Measurements from ENCODE around the gene SARM1. TPM values are rescaled to one million over a fixed set of nuclear protein-coding genes. Genes with fewer than 3 reads are reported as not detected.

Gene SARM1
- polyA plus RNA-seq, 1 donor, result 5.3 TPM

DNA sequence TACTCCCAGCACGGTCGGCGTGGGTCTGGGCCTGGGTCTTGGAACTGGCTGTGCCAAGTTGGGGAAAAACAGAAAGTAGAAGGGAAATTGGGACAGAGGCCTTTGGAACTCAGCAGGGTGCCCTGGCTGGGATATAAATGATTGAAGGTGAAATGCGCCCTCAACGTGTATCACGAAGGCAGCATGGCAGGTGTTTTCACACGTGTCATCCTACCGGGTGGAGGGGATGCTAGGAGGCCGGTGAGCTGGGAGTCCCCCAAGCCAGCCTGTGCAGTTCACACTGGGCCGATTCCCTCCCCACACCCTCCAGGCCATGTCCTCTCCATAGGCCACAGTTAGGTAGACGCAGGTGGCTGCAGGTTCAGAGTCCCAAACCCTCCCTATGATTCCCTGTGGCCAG lies 30.0 kb upstream of the SARM1 start:
- no peak for DNase-seq (ENCODE audit: low read depth)

DNA sequence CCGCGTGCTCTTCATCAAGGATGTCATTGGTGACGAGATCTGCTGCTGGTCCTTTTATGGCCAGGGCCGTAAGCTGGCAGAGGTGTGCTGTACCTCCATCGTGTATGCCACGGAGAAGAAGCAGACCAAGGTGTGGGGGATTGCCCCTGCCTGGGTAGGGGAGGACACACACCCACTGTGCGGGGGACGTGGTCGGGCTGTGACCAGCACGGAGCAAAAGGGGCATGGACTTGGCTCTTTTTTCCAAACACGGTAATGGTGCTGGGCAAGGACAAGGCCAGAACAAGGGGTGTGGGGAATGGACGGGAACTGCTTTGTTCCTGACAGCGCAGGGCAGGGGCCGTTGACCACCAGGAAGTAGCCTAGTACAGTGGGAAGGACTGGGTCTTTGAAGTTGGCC lies 29.2 kb upstream of the SARM1 start:
- DNase-seq (ENCODE audit: low read depth), result no peak

DNA sequence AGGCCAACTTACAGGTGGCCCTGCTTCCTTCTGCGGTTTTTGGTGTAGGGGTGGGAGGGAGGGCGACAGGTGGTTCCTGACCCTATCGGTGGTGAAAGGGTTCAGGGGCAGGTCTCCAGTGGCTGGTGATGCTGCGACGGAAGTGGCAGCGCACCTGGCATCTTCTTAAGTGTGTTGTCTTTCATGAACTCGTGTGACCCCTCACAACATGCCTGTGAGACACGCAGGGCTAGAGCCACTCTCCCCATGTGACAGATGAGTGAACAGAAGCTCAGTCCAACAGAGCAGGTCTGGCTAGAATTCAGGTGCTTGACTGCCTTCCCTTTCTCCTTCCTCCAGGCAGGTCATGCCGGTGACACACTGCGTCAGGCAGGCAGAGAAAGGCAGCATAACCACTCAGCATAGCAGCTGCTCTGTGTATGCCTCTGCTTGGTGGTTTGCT lies 28.0 kb upstream of the SARM1 start:
- DNase-seq (ENCODE audit: low read depth), result no peak

DNA sequence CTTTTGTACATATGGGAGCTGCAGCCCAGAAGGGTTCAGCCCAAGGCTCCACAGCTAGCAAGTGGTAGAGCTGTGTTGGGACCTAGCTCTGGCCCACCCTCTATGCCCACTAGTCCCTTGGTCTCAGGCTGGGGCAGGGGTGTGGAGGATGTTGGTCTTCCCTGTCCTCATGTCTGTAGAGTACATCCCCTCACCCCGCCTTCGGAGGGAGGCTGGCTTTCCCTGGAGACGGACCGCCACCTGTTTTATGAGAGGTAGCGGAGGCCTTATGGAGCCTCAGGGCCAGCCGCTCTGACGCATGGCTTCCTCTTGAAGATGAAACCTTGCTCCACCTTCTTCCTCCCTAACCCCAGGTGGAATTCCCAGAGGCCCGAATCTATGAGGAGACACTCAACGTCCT lies 27.5 kb upstream of the SARM1 start:
- DNase-seq (ENCODE audit: low read depth), result no peak

DNA sequence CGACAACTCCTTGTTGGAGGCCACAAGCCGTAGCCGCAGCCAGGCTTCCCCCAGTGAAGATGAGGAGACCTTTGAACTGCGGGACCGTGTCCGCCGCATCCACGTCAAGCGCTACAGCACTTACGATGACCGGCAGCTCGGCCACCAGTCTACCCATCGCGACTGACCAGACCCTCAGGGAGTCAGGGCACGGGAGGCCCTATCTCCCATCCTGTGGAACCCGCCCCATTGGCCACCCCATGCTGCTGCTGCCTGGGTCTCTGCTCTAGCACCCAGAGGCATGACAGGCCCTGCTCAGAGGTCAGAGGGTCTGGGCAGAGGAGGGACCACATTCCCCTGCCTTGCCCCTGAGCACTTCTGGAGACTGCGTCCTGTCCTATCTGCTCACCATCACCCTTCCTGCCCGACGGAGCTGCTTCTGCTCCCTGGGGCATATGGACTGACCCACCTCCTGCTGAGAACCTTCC lies 27.0 kb upstream of the SARM1 start:
- no peak for DNase-seq (ENCODE audit: low read depth)

DNA sequence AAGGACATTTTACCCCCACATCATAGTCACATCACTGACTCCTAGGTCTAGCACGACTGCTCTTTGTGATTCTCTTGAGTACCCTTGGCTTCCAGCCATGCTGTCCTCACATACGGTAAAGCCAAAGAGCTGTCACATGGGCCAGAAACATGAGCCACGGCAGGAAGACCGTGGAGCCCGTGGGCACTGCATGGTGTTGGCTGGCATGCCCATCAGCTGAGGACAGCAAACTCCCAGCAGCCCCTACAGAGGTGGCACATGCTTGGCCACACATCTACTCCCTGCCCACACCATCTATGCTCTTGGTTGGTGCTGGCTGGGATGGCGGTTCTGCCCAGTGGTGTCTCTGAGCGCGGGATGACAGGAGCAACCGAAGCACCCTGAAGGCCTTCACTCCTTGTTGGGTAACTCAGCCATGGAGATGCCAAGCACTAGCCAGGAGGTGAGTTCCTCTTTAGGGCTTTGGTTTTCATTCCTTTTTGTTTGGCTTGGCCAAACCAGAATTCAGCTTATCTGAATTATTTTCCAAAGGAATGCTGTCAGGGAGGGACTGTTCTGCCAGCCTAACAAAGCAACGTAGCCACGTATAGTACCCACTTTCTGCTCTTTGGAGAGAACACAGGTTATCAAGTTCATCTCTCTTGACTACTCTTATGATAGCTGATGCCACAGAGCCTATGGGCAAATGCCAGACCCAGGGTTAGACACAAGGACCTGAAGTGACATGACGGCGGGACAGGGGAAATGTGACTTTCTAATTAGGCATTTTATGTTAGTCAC lies 25.9 kb upstream of the SARM1 start:
- no peak for DNase-seq (ENCODE audit: low read depth)

DNA sequence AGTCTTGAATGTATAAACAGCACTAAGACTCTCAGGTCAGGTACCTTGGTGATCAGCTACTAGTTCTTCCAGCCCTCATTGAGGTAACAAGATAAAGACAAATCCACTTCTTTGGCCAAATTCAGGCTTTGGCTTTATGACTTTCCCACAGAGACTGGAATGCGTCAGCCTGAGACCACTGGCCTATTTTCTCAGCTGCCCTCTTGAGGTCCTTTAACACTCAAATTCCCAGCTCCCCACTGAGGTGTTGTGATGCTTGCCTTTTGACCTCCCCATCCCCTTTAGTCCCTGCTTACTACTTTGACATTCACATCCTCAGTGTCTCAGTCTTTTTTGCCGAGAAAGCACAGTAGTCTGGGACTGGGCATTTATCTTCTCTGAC lies 25.3 kb upstream of the SARM1 start:
- no peak for DNase-seq (ENCODE audit: low read depth)

DNA sequence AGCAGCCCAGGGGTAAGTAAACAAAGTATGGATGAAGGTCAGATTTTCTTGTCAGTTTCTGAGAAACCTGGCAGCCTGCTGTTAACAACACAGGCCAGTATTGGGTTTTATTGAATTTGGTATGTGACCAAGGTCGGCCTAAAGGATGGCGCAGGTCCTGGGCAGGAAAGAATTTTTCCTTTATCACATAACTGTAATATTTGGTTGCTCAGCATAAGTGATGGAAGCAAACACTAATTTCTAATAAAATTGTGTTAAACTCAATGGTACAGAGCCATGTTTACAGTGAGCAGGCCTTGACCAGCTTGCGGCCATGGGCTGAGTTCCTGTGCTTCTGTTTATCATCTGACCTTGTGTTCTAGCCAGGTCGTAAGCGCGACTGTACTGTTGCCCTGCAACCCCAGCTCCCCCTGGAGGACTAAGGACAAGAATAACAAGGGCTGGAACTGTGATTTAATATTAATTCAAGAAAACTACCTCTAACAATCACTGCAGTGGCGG lies 24.7 kb upstream of the SARM1 start:
- DNase-seq (ENCODE audit: low read depth), result no peak

DNA sequence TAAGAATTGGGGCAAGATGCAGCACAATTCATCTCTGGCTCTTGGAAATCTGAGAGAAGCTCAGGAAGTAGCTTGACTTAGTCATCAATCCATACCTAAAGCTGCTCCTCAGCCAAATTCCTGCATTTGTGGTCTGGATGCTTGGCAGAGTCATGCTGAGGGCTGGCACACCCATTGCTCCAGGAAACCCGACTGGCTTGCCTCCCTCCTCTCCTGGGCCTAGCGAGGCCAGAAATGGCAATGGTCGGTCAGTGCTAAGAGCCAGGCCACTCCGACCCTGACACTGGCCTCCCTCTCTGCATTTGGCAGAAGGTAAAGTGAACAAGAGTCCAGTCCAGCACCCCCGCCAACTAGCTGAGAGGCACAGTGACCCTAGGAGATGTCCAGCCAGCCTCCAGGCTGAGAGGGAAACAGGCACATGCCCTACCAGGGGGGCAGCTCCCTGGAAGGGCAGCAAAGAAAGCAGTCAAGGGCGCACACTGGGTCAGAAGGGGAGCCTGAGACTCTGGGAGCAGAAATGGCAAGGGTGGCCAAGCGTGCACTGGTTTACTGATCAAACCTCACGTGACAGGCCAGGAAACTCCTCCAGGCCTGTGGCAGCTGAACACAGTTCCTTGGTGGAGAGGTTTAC lies 24.1 kb upstream of the SARM1 start:
- DNase-seq (ENCODE audit: low read depth), result no peak

DNA sequence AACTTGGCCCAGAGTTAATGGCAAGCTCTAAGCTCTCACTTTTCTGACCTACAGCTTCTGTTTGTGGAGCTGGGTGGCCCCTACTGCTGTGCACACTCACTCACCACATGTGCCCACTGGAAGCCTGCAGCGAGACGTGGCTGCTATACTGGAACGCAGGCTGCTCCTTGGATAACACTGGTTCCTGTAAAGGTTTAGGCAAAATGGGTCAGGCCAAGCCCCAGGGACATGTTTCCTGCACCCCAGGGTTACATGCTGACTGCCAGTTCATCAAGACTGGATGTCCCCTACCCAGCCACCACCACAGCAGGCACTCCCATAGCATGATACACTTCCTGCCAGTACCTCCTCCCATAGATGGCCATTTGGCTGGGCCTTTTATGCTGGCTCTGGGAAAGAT lies 22.5 kb upstream of the SARM1 start:
- DNase-seq (ENCODE audit: low read depth), result no peak

DNA sequence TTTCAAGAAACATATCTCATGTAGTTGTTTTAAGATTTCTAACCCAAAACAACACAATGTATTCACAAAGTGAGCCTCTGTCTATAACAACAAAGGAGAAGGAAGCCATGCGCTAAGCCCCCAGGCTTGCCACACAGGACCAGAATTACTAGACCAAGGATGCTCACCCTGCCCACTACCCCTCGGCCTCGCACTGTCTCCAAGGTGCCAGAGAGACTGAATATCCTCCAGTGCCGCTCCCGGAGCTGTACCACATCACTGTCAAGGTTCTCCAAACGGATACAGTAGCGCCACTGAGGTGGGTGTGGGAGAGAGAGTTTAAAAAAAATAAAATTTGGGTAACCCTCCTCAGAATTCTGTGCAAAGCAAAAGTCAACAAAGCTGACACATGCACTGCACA lies 21.2 kb upstream of the SARM1 start:
- DNase-seq (ENCODE audit: low read depth), result no peak

DNA sequence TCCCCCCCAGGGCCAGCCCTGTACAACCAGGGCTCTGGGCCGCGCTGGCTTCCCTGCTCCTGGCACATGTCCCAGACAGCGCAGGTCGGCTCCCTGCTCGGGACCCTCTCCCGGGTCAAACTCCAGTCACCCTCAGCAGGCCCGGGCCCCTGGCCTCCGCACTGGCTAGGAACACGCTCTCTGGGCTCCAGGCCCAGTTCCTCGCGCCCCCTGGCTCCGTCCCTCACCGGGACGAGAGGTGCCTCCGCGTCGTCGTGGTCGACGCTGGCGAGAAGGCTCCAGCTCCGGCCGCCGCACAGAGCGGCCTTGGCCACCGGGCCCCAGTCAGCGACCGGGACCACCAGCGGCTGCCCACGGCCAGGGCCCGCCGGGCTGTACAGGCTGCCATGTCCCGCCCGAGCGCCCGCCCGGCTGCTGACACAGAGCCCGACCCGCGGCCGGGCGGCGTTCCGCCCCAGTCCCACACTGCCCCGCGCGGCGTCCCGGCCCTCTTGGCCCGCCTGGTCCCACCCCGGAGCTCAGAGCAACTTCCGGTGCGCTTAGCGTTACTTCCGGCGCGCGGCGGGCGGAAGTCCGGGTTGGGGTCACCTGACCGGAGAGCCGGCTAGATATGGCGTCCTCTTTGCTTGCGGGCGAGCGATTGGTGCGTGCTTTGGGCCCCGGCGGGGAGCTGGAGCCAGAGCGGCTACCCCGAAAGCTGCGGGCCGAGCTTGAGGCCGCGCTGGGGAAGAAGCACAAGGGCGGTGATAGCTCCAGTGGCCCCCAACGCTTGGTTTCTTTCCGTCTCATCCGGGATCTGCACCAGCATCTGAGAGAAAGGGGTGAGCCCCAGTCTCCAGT lies 14.2 kb upstream of the SARM1 start, which contains the start of gene POLDIP2:
TSS of gene POLDIP2 (minus strand) at position 467 of the 840 bp plus-strand sequence. CDS start at position 388, 79 bp downstream.
- peak; percentile 83 for DNase-seq (ENCODE audit: low read depth)

DNA sequence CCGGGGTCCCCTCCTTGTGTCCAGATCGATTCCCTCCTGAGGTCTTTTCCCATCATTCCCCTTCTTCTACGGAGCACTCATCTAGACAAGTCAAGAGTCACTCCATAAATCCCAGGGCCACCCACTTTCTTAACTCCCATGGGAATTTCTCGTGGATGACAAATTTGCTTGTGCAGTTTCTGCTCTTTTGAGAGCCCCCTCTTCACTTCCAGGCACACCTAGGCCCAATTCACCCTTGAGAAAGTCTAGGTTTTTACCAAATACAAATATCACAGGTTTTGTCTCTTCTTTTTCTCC lies 13.6 kb upstream of the SARM1 start:
- no peak for DNase-seq (ENCODE audit: low read depth)

DNA sequence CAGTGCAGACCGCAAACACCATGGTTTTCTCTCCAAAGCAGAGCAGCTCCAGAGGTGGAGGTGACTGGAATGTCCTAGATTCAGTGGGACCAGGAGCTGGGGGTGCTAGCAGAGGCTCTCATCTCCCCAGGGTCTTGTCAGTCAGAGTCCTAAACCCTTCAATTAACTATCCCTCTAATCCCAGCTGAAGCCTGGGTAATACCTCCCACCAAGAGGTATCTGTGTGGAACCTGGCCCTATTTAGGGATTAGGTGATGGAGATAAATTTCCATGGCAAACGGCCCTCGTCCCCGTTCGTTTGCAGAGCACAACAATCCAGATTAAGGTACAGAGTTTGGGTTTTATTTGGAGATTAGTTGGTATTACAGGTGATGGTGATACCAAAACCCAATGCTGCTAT lies 8.3 kb upstream of the SARM1 start:
- DNase-seq (ENCODE audit: low read depth), result no peak

DNA sequence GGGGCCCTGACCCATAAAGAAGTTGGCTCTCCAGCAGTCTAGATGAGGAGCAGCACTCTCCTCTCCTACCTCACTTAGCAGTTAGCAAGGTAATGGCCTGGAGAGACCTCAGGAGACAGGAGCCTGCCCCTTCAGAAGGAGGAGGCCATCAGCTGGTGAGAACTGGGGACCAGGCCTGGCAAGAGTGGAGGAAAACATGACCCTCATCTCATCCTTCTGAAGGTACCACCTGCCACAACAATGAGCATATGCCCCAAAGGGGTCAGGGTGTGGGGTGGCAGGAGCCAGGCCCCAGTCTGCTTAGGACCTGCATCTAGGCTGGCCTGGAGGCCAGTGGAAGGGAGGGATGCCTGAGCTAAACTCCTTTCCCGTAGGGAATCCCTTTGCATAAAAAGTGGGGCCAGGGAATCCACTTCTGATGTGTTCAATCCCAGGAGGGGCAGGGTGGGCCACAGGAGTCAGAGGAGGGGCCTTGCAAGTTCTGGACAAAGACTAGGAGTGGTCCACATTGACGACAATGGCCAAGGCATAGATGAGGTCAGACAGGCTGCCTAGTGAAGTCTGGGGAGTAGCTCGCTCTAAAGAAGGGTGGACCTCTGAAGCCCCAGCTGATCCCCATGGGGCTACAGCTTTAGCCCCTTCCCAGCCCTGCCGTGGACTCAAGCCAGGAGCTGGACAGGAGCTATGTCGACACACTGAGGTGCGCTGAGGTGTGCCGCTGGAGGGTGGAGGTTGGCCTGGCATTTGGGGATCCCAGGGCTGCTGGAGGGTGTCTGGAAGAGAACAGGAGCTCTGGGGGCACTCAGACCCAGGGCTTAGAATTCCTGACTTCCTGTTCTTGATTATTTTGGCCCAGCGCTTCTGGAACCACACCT lies 7.5 kb upstream of the SARM1 start:
- no peak for DNase-seq (ENCODE audit: low read depth)

DNA sequence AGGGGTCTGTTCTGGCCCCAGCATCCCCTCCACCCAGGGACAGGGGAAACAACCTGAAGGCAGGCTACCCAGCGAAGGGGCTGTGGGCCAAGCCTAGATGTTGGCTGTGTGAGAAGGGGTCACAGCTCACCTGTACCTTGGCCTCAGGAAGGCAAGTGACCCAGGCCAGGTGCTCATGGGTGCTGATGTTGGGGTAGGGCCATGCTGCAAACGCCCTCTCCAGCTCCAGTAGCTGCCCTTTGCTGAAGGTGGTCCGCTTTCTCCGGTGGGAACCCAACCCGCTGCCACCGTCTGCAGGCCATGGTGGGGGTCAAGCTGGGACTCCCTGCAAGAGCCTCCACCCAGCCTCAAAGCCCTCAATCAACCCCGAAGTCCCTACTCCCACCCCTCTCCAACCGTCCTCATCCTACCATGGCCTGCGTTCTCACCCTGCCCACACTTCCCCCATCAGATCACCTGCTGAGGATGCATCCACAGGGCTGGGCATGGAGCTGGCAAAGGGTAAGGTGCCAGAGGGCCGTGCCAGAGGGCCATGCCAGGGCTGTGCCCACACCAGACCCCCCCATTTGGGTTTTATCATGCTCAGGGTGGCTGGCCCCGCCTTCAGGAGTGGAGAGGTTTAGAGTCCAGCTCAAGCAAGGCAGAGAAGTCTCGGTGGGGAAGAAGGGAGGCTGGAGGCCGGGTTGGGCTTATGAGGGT lies 6.7 kb upstream of the SARM1 start, which contains the start of gene SEBOX:
TSS of gene SEBOX (minus strand) at position 535 of the 699 bp plus-strand sequence. CDS start at position 487, 48 bp downstream.
- DNase-seq (ENCODE audit: low read depth), result no peak

DNA sequence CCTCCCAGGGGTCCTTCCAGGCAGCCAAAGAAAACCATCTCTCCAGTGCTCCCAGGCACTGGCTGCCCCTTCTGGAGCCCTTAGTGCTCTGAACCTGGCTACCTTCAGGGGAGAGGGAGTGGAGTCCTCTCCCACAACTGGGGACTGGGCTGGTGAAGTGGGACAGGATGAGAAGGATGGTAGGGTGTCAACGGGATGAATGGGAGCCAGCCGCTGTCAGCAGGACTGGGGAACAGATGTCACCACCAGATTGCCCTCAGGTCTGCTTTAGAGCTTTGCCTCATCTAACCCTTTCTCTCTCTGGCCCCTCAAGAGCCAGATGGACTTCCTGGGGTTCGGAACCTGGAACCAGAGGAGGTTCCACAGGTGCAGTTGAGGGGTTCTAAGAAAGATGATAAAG lies 6.0 kb upstream of the SARM1 start:
- DNase-seq (ENCODE audit: low read depth), result no peak

DNA sequence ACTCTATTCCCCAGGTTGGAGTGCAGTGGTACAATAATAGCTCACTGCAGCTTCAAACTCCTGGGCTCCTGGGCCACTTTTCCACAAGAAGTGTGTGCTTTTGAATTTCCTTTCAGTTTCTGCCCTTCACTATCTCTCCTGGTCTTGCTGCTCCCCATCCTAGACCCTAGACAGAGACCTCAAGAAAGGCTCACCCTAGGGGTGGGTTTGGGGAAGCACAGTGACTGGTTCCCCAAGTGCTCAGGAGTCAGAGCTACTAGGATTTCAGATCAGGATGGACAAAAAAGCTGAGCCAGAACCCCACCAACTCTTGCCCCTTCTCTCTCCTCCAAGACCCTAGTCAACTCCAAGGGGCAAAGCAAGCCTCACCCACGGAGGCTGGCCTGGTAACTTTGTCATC lies 4.9 kb upstream of the SARM1 start:
- DNase-seq (ENCODE audit: low read depth), result no peak

DNA sequence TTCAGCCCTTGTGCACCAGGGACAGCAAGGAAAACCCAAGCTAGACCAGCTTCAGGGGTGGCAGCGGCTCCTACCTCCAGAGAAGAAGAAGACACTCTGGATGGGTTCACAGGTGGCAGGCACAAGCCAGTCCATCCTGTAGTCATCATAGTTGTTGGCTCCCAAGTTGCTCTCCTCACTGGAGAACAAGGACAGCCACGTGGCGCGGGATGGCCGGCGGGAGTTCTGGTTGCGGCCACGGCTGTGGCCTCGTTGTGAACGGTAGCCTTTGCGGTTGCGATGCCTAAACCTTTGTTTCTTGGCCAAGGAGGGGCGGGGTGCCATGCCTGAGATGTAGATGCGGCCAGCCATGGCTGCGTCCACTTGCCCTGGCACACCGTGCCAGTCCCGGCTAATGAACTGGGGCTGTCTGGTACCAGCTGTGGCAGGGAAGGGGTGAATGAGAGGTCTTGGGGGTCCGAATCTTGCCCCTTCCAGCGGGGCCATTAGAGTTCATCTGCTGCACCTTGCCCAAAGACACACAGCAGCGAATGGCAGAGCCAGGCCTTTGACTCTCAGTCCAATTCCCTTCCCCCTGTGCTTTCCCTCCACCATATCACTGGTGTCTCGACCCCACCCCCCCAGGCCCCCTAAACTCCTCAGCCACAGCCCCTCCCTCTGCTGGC lies 3.7 kb upstream of the SARM1 start:
- DNase-seq (ENCODE audit: low read depth), result no peak

DNA sequence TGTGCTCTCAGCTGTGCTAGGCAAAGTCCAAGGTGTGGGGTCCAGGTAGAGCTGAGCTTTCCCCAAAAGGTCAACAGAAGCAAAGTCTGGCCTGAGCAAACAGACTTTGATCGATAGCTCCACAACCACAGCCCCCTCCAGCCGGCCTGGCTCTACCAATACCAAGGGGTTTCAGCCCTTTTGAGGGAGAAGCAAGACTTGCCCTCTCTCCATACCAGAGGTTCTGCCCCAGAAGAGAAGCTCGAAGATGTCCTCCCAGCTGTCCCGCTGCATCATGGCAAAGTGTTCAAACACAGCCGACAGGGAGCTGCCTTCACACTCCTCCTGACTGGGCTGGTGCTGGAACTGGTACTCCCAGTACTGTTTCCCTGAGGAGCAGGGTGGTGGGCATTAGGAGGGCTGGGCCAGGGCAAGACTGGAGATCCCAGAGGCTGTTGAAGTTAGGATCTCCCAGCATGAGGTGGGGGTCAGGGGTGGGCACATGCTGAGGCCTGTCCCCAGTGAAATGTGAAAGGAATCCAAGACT lies 3.1 kb upstream of the SARM1 start:
- DNase-seq (ENCODE audit: low read depth), result no peak
